HEK293 (cell line): Measurements from ENCODE around the gene TTYH2.

Source experiments
- CTCF ChIA-PET: fragments of 350-600 bp; formaldehyde crosslinking; extraction: SDS; loops from one replicate; lab custom pipeline; 2021; ENCODE audit warnings: antibody characterized with exemption; lab: Yijun Ruan, JAX
- POLR2A ChIA-PET: fragments of 300-600 bp; formaldehyde crosslinking; extraction: SDS; loops from one replicate; lab custom pipeline; 2020; ENCODE audit warnings: antibody characterized with exemption, inconsistent platforms; lab: Yijun Ruan, JAX
- H3K27ac ChIP-seq: fragments of 200-500 bp; sonication (Bioruptor generic); 2 replicates; pipeline ENCODE4 v1.5.1; 2014; ENCODE audit warnings: low read depth, low read length, control low read depth, inconsistent platforms; ENCODE audit errors: extremely low read depth
- H3K36me3 ChIP-seq, 2 experiments: fragments of 200-500 bp in 1 of 2; sonication (Bioruptor generic) in 1 of 2; 1 replicate in 1 of 2; 2 replicates in 1 of 2; pipeline ENCODE4 v1.5.1; 2014 to 2017; ENCODE audit warnings: inconsistent platforms in 2 of 2, low read length in 2 of 2; ENCODE audit not compliant: control insufficient read depth in 2 of 2, insufficient read depth in 1 of 2
- H3K4me1 ChIP-seq: fragments of 200-500 bp; sonication (Bioruptor generic); 2 replicates; pipeline ENCODE4 v1.5.1; 2014; ENCODE audit warnings: mild to moderate bottlenecking, low read length, inconsistent platforms; ENCODE audit not compliant: control insufficient read depth, insufficient read depth
- H3K4me3 ChIP-seq: 2 replicates; pipeline ENCODE4 v1.5.1; 2011; ENCODE audit warnings: low read depth, mild to moderate bottlenecking, control low read depth, low read length, moderate library complexity
- H3K9me3 ChIP-seq: fragments of 200-500 bp; sonication (Bioruptor generic); 2 replicates; pipeline ENCODE4 v1.5.1; 2014; ENCODE audit warnings: low read depth, low read length, inconsistent platforms; ENCODE audit not compliant: control insufficient read depth, insufficient read depth
- FEZF1 ChIP-seq: fragments of 450-650 bp; formaldehyde crosslinking; IDR thresholded peaks from 2 replicates; pipeline ENCODE4 v1.5.1; 2016; ENCODE audit warnings: missing biosample characterization, missing genetic modification characterization
- KLF7 ChIP-seq: fragments of 450-650 bp; formaldehyde crosslinking; IDR thresholded peaks from 2 replicates; pipeline ENCODE4 v1.5.1; 2016; ENCODE audit warnings: missing biosample characterization, missing genetic modification characterization, borderline replicate concordance
- MEIS1 ChIP-seq: sonication (generic); formaldehyde crosslinking; IDR thresholded peaks from 2 replicates; pipeline ENCODE4 v1.8.1; 2022; ENCODE audit warnings: missing genetic modification reagents, mild to moderate bottlenecking, borderline replicate concordance
- OSR2 ChIP-seq: fragments of 450-650 bp; formaldehyde crosslinking; IDR thresholded peaks from 2 replicates; pipeline ENCODE4 v1.5.1; 2016; ENCODE audit warnings: missing biosample characterization, missing genetic modification characterization
- ZIC2 ChIP-seq: fragments of 450-650 bp; formaldehyde crosslinking; IDR thresholded peaks from 2 replicates; pipeline ENCODE4 v1.5.1; 2016; ENCODE audit warnings: missing biosample characterization, missing genetic modification characterization
- ZNF16 ChIP-seq: fragments of 450-650 bp; formaldehyde crosslinking; IDR thresholded peaks from 2 replicates; pipeline ENCODE4 v1.5.1; 2016; ENCODE audit warnings: low read depth, missing biosample characterization, missing genetic modification characterization
- ZNF174 ChIP-seq: fragments of 450-650 bp; formaldehyde crosslinking; IDR thresholded peaks from 2 replicates; pipeline ENCODE4 v1.5.0; 2017; ENCODE audit warnings: missing biosample characterization, mild to moderate bottlenecking, missing genetic modification characterization
- ZNF248 ChIP-seq: fragments of 450-650 bp; formaldehyde crosslinking; IDR thresholded peaks from 2 replicates; pipeline ENCODE4 v1.5.1; 2017; ENCODE audit warnings: missing biosample characterization, missing genetic modification characterization
- ZNF560 ChIP-seq: fragments of 450-650 bp; formaldehyde crosslinking; IDR thresholded peaks from 2 replicates; pipeline ENCODE4 v1.5.1; 2017; ENCODE audit warnings: missing biosample characterization, missing genetic modification characterization, borderline replicate concordance
- ZNF600 ChIP-seq: fragments of 450-650 bp; formaldehyde crosslinking; IDR thresholded peaks from 2 replicates; pipeline ENCODE4 v1.5.1; 2016; ENCODE audit warnings: missing biosample characterization, missing genetic modification characterization
- ZNF660 ChIP-seq: fragments of 450-650 bp; IDR thresholded peaks from 2 replicates; pipeline ENCODE4 v1.5.1; 2018; ENCODE audit warnings: missing biosample characterization, mild to moderate bottlenecking, missing genetic modification characterization
- ZNF747 ChIP-seq: fragments of 450-650 bp; formaldehyde crosslinking; IDR thresholded peaks from 2 replicates; pipeline ENCODE4 v1.5.1; 2016; ENCODE audit warnings: missing biosample characterization, missing genetic modification characterization
- ZNF785 ChIP-seq: fragments of 450-650 bp; formaldehyde crosslinking; IDR thresholded peaks from 2 replicates; pipeline ENCODE4 v1.5.1; 2016; ENCODE audit warnings: missing biosample characterization, missing genetic modification characterization
- ZSCAN16 ChIP-seq: fragments of 450-650 bp; formaldehyde crosslinking; IDR thresholded peaks from 2 replicates; pipeline ENCODE4 v1.5.1; 2016; ENCODE audit warnings: missing biosample characterization, missing genetic modification characterization
- TF ChIP-seq, protein P1 (sequence below): fragments of 450-650 bp; formaldehyde crosslinking; IDR thresholded peaks from 2 replicates; pipeline ENCODE4 v1.5.1; 2017; ENCODE audit warnings: missing biosample characterization, missing genetic modification characterization
- TF ChIP-seq, protein P2 (sequence below): fragments of 450-650 bp; formaldehyde crosslinking; IDR thresholded peaks from 2 replicates; pipeline ENCODE4 v1.5.1; 2017; ENCODE audit warnings: missing biosample characterization, missing genetic modification characterization
- TF ChIP-seq, protein P3 (sequence below): fragments of 450-650 bp; formaldehyde crosslinking; IDR thresholded peaks from 2 replicates; pipeline ENCODE4 v1.5.1; 2016; ENCODE audit warnings: missing biosample characterization, missing genetic modification characterization

TTYH2 gene

GRCh38 chr17:74177018-74177450, 36.3 kb upstream of the TTYH2 start:
- Histone ChIP-seq H3K4me3 (no peak overlapping the region), H3K9me3 (no peaks in the 10 kb centered on the region), H3K36me3 (no peaks in the 10 kb centered on the region), H3K27ac (no peak overlapping the region), H3K4me1 (no peaks in the 10 kb centered on the region; the same call in 1 of the 2 replicates)
- ChIA-PET POLR2A (no interaction called here), CTCF (interaction anchor here (0.6 to 3.5 kb wide), 26 partner anchors 11 to 886 kb away, joined by 3 to 78 read pairs (median 4); no protein-coding TSS in a partner anchor)
- TF ChIP-seq KLF7 (tag by site-specific recombination): no peak
- no peak for TF ChIP-seq FEZF1
- no peak for TF ChIP-seq ZNF785 (tag by site-specific recombination)
- TF ChIP-seq ZIC2: peak; percentile 41
- TF ChIP-seq, protein P1, sequence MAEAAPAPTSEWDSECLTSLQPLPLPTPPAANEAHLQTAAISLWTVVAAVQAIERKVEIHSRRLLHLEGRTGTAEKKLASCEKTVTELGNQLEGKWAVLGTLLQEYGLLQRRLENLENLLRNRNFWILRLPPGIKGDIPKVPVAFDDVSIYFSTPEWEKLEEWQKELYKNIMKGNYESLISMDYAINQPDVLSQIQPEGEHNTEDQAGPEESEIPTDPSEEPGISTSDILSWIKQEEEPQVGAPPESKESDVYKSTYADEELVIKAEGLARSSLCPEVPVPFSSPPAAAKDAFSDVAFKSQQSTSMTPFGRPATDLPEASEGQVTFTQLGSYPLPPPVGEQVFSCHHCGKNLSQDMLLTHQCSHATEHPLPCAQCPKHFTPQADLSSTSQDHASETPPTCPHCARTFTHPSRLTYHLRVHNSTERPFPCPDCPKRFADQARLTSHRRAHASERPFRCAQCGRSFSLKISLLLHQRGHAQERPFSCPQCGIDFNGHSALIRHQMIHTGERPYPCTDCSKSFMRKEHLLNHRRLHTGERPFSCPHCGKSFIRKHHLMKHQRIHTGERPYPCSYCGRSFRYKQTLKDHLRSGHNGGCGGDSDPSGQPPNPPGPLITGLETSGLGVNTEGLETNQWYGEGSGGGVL (tag by site-specific recombination): 0 out of 2 replicates have a peak, but pooled peaks have one; percentile 17
- TF ChIP-seq, protein P2, sequence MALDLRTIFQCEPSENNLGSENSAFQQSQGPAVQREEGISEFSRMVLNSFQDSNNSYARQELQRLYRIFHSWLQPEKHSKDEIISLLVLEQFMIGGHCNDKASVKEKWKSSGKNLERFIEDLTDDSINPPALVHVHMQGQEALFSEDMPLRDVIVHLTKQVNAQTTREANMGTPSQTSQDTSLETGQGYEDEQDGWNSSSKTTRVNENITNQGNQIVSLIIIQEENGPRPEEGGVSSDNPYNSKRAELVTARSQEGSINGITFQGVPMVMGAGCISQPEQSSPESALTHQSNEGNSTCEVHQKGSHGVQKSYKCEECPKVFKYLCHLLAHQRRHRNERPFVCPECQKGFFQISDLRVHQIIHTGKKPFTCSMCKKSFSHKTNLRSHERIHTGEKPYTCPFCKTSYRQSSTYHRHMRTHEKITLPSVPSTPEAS: peak; percentile 74
- TF ChIP-seq ZNF600 (tag by site-specific recombination): 0 out of 2 replicates have a peak, but pooled peaks have one; percentile 17

- Histone ChIP-seq H3K4me1 (no peaks in the 10 kb centered on the region; the same call in 1 of the 2 replicates), H3K27ac (no peak overlapping the region), H3K36me3 (no peaks in the 10 kb centered on the region), H3K4me3 (no peak overlapping the region), H3K9me3 (no peaks in the 10 kb centered on the region)
- TF ChIP-seq, protein P3, sequence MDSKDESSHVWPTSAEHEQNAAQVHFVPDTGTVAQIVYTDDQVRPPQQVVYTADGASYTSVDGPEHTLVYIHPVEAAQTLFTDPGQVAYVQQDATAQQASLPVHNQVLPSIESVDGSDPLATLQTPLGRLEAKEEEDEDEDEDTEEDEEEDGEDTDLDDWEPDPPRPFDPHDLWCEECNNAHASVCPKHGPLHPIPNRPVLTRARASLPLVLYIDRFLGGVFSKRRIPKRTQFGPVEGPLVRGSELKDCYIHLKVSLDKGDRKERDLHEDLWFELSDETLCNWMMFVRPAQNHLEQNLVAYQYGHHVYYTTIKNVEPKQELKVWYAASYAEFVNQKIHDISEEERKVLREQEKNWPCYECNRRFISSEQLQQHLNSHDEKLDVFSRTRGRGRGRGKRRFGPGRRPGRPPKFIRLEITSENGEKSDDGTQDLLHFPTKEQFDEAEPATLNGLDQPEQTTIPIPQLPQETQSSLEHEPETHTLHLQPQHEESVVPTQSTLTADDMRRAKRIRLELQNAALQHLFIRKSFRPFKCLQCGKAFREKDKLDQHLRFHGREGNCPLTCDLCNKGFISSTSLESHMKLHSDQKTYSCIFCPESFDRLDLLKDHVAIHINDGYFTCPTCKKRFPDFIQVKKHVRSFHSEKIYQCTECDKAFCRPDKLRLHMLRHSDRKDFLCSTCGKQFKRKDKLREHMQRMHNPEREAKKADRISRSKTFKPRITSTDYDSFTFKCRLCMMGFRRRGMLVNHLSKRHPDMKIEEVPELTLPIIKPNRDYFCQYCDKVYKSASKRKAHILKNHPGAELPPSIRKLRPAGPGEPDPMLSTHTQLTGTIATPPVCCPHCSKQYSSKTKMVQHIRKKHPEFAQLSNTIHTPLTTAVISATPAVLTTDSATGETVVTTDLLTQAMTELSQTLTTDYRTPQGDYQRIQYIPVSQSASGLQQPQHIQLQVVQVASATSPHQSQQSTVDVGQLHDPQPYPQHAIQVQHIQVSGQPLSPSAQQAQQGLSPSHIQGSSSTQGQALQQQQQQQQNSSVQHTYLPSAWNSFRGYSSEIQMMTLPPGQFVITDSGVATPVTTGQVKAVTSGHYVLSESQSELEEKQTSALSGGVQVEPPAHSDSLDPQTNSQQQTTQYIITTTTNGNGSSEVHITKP (tag by site-specific recombination): no peak
- TF ChIP-seq ZNF248 (no peak), OSR2 (no peak)
- CTCF ChIA-PET: interaction anchor here (0.9 to 4.2 kb wide), 3 partner anchors 20 to 94 kb away, joined by 4 to 24 read pairs (median 11); no protein-coding TSS in a partner anchor
- POLR2A ChIA-PET: interaction anchor here (0.6 kb wide), 1 partner anchor 53 kb away, joined by 3 read pairs; no protein-coding TSS in a partner anchor
Observed at GRCh38 chr17:74179576-74179975, 33.8 kb upstream of the TTYH2 start.

DNA sequence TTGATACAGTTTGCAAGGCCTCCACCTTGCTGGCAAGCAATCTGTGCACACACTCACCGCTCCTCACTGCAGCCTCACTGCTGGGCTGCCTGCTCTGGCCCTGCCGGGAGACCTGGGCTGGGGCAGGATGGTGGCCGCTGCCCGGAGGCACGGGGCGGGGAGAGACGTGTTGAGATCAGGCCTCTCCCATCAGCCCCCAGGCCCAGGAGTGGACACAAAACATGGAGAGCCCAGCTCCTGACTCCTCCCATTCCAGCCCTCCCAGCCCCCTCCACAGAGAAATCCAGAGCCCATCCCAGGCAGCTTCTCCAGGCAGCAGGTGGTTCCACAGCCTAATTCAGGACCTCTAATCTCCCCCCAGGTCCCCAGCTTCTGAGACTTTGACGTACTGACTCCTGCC, 33.0 kb upstream of the TTYH2 start:
- H3K4me3 ChIP-seq: no peak overlapping the region
- H3K4me1 ChIP-seq: no peaks in the 10 kb centered on the region; the same call in 1 of the 2 replicates
- no peak for TF ChIP-seq ZNF747 (tag by site-specific recombination)
- no peak for TF ChIP-seq ZSCAN16
- no peak for TF ChIP-seq ZNF16 (tag by site-specific recombination)
- TF ChIP-seq ZNF174 (tag by site-specific recombination): no peak
- no peak for TF ChIP-seq ZNF660 (tag by site-specific recombination)
- TF ChIP-seq ZNF560: no peak
- no peak for TF ChIP-seq MEIS1 (CRISPR knock-in tag)
- TF ChIP-seq, all 188 proteins: peak for 0
- Histone ChIP-seq H3K9me3 (no peaks in the 10 kb centered on the region), H3K36me3 (no peaks in the 10 kb centered on the region), H3K27ac (no peak overlapping the region)
- ChIA-PET POLR2A (interaction anchor here (0.6 kb wide), 1 partner anchor 53 kb away, joined by 3 read pairs; no protein-coding TSS in a partner anchor), CTCF (interaction anchor here (1.0 to 4.2 kb wide), 4 partner anchors 19 to 111 kb away, joined by 3 to 24 read pairs (median 7); no protein-coding TSS in a partner anchor)
